SK-N-SH treated with all-trans-retinoic acid at 6 μM for 48 hours (cell line): Measurements from ENCODE around the gene CBFB.

Experiments
- ATAC-seq: fragments of 200-7000 bp; cut with Tn5 transposase; 3 replicates; pipeline ENCODE4 v1.9.1; 2020; ENCODE audit warnings: mild to moderate bottlenecking, moderate library complexity
- ARNTL ChIP-seq: fragments of 450-650 bp; formaldehyde crosslinking; IDR thresholded peaks from 2 replicates; pipeline ENCODE4 v1.5.0; 2020; ENCODE audit warnings: low read depth, mild to moderate bottlenecking, moderate library complexity, borderline replicate concordance
- CSDC2 ChIP-seq: fragments of 250-450 bp; sonication (Bioruptor Pico); IDR thresholded peaks from 2 replicates; pipeline ENCODE4 v1.5.0; 2020; ENCODE audit warnings: mild to moderate bottlenecking, moderate library complexity
- ESRRG ChIP-seq: fragments of 250-450 bp; sonication (Bioruptor Pico); IDR thresholded peaks from 2 replicates; pipeline ENCODE4 v1.6.1; 2021; ENCODE audit warnings: mild to moderate bottlenecking
- GLIS3 ChIP-seq: fragments of 250-450 bp; sonication (Bioruptor Pico); IDR thresholded peaks from 2 replicates; pipeline ENCODE4 v1.5.0; 2020; ENCODE audit warnings: mild to moderate bottlenecking, moderate library complexity
- PPARA ChIP-seq: fragments of 250-450 bp; sonication (Bioruptor Pico); IDR thresholded peaks from 2 replicates; pipeline ENCODE4 v1.5.0; 2020; ENCODE audit warnings: mild to moderate bottlenecking, borderline replicate concordance
- RARB ChIP-seq: fragments of 250-450 bp; sonication (Bioruptor Pico); IDR thresholded peaks from 2 replicates; pipeline ENCODE4 v1.8.0; 2021; ENCODE audit warnings: mild to moderate bottlenecking, moderate library complexity
- SNAI2 ChIP-seq: fragments of 250-450 bp; sonication (Bioruptor Pico); IDR thresholded peaks from 2 replicates; pipeline ENCODE4 v1.5.0; 2020; ENCODE audit warnings: mild to moderate bottlenecking, moderate library complexity
- TCF4 ChIP-seq: fragments of 250-450 bp; sonication (Bioruptor Pico); IDR thresholded peaks from 2 replicates; pipeline ENCODE4 v1.8.0; 2021; ENCODE audit warnings: mild to moderate bottlenecking, moderate library complexity, borderline replicate concordance
- TOX ChIP-seq: fragments of 250-450 bp; sonication (Bioruptor Pico); IDR thresholded peaks from 2 replicates; pipeline ENCODE4 v1.8.0; 2021; ENCODE audit warnings: mild to moderate bottlenecking, moderate library complexity, borderline replicate concordance
- ZFP3 ChIP-seq: fragments of 250-450 bp; sonication (Bioruptor Pico); IDR thresholded peaks from 2 replicates; pipeline ENCODE4 v1.5.0; 2020; ENCODE audit warnings: mild to moderate bottlenecking, moderate library complexity
- ZFP30 ChIP-seq: fragments of 450-650 bp; formaldehyde crosslinking; IDR thresholded peaks from 2 replicates; pipeline ENCODE4 v1.5.0; 2022; ENCODE audit warnings: mild to moderate bottlenecking, moderate library complexity
- ZNF565 ChIP-seq: fragments of 450-650 bp; formaldehyde crosslinking; conservative IDR thresholded peaks from 2 replicates; pipeline ENCODE4 v1.5.0; 2020; ENCODE audit warnings: low read depth, mild to moderate bottlenecking, moderate library complexity
- ZNF8 ChIP-seq: fragments of 450-650 bp; formaldehyde crosslinking; IDR thresholded peaks from 2 replicates; pipeline ENCODE4 v1.5.0; 2020; ENCODE audit warnings: mild to moderate bottlenecking, moderate library complexity
- TF ChIP-seq, protein P1 (sequence below): fragments of 250-450 bp; sonication (Bioruptor Pico); IDR thresholded peaks from 2 replicates; pipeline ENCODE4 v1.5.0; 2020; ENCODE audit warnings: mild to moderate bottlenecking, moderate library complexity
- TF ChIP-seq, protein P2 (sequence below): fragments of 250-450 bp; sonication (Bioruptor Pico); IDR thresholded peaks from 2 replicates; pipeline ENCODE4 v1.8.0; 2020; ENCODE audit warnings: mild to moderate bottlenecking, moderate library complexity, borderline replicate concordance
- TF ChIP-seq, protein P3 (sequence below): fragments of 250-450 bp; sonication (Bioruptor Pico); IDR thresholded peaks from 2 replicates; pipeline ENCODE4 v1.5.1; 2021; ENCODE audit warnings: mild to moderate bottlenecking, moderate library complexity
- TF ChIP-seq, protein P4 (sequence below): fragments of 250-450 bp; sonication (Bioruptor Pico); IDR thresholded peaks from 2 replicates; pipeline ENCODE4 v1.8.0; 2021; ENCODE audit warnings: low read depth, mild to moderate bottlenecking, moderate library complexity, borderline replicate concordance
- TF ChIP-seq, protein P5 (sequence below): fragments of 250-450 bp; sonication (Bioruptor Pico); IDR thresholded peaks from 2 replicates; pipeline ENCODE4 v1.5.1; 2020; ENCODE audit warnings: low read depth, mild to moderate bottlenecking, moderate library complexity

The CBFB gene

DNA sequence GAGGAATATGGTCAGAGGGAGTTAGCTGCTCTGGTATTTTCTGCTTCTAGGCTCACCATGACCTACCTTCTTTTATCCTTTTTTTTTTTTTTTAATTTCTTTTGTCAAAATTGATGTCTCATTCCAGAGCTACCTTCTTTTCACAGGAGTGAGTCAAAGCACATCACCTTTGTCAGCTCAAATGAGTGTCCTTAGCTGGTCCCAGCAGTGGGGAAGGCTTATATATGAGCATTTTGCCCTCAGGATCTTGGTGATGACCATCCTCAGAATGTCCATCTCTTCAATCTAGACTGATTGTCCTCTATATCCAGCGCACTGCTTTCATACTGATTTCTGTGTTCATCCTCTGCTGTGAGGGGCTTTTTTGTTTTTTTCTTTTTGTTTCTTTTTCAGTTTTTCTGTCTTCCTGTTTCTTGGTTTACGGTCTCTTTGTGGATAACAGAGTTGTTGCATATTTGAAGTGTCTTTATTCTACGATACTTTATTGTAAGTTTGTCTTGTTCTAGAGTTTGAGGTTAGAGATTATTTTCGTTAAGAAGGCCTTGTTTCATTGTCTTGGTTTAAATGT lies 24.9 kb downstream of the CBFB start (continued):
- TF ChIP-seq, protein P1, sequence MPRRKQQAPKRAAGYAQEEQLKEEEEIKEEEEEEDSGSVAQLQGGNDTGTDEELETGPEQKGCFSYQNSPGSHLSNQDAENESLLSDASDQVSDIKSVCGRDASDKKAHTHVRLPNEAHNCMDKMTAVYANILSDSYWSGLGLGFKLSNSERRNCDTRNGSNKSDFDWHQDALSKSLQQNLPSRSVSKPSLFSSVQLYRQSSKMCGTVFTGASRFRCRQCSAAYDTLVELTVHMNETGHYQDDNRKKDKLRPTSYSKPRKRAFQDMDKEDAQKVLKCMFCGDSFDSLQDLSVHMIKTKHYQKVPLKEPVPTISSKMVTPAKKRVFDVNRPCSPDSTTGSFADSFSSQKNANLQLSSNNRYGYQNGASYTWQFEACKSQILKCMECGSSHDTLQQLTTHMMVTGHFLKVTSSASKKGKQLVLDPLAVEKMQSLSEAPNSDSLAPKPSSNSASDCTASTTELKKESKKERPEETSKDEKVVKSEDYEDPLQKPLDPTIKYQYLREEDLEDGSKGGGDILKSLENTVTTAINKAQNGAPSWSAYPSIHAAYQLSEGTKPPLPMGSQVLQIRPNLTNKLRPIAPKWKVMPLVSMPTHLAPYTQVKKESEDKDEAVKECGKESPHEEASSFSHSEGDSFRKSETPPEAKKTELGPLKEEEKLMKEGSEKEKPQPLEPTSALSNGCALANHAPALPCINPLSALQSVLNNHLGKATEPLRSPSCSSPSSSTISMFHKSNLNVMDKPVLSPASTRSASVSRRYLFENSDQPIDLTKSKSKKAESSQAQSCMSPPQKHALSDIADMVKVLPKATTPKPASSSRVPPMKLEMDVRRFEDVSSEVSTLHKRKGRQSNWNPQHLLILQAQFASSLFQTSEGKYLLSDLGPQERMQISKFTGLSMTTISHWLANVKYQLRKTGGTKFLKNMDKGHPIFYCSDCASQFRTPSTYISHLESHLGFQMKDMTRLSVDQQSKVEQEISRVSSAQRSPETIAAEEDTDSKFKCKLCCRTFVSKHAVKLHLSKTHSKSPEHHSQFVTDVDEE (CRISPR knock-in tag), result no peak
- TF ChIP-seq PPARA (CRISPR knock-in tag) (no peak), TCF4 (CRISPR knock-in tag) (no peak)

DNA sequence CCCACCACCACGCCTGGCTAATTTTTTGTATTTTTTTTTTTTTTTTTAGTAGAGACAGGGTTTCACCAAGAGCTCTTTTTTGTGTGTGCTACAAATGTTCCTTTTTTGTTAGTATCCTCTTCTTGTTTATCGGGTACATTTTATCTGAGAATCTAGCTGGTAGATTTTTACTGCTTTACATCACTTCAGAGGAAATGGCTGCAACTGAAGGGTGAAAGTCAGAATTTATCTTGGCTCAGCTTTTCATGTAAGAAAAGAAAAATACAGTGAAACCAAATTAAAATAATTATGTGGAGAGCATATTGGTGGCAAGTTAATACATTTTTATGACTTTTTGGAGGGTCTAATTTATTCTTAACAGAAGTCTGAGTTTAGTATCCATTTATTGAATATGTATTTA lies 26.0 kb downstream of the CBFB start:
- ATAC-seq, result no peak
- TF ChIP-seq GLIS3 (no peak), ARNTL (CRISPR knock-in tag) (no peak), SNAI2 (CRISPR knock-in tag) (no peak), ESRRG (CRISPR knock-in tag) (no peak), ZFP30 (CRISPR knock-in tag) (no peak), ZNF565 (no peak), ZFP3 (CRISPR knock-in tag) (no peak), ZNF8 (CRISPR knock-in tag) (no peak), TCF4 (CRISPR knock-in tag) (no peak), TOX (no peak), RARB (CRISPR knock-in tag) (no peak), CSDC2 (no peak)
- TF ChIP-seq, protein P1 (CRISPR knock-in tag), result no peak
- TF ChIP-seq, protein P2, sequence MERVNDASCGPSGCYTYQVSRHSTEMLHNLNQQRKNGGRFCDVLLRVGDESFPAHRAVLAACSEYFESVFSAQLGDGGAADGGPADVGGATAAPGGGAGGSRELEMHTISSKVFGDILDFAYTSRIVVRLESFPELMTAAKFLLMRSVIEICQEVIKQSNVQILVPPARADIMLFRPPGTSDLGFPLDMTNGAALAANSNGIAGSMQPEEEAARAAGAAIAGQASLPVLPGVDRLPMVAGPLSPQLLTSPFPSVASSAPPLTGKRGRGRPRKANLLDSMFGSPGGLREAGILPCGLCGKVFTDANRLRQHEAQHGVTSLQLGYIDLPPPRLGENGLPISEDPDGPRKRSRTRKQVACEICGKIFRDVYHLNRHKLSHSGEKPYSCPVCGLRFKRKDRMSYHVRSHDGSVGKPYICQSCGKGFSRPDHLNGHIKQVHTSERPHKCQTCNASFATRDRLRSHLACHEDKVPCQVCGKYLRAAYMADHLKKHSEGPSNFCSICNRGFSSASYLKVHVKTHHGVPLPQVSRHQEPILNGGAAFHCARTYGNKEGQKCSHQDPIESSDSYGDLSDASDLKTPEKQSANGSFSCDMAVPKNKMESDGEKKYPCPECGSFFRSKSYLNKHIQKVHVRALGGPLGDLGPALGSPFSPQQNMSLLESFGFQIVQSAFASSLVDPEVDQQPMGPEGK (CRISPR knock-in tag), result no peak
- TF ChIP-seq, protein P3, sequence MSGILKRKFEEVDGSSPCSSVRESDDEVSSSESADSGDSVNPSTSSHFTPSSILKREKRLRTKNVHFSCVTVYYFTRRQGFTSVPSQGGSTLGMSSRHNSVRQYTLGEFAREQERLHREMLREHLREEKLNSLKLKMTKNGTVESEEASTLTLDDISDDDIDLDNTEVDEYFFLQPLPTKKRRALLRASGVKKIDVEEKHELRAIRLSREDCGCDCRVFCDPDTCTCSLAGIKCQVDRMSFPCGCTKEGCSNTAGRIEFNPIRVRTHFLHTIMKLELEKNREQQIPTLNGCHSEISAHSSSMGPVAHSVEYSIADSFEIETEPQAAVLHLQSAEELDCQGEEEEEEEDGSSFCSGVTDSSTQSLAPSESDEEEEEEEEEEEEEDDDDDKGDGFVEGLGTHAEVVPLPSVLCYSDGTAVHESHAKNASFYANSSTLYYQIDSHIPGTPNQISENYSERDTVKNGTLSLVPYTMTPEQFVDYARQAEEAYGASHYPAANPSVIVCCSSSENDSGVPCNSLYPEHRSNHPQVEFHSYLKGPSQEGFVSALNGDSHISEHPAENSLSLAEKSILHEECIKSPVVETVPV (CRISPR knock-in tag), result no peak
- TF ChIP-seq, protein P4, sequence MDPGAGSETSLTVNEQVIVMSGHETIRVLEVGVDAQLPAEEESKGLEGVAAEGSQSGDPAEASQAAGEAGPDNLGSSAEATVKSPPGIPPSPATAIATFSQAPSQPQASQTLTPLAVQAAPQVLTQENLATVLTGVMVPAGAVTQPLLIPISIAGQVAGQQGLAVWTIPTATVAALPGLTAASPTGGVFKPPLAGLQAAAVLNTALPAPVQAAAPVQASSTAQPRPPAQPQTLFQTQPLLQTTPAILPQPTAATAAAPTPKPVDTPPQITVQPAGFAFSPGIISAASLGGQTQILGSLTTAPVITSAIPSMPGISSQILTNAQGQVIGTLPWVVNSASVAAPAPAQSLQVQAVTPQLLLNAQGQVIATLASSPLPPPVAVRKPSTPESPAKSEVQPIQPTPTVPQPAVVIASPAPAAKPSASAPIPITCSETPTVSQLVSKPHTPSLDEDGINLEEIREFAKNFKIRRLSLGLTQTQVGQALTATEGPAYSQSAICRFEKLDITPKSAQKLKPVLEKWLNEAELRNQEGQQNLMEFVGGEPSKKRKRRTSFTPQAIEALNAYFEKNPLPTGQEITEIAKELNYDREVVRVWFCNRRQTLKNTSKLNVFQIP (CRISPR knock-in tag), result no peak
- TF ChIP-seq, protein P5, sequence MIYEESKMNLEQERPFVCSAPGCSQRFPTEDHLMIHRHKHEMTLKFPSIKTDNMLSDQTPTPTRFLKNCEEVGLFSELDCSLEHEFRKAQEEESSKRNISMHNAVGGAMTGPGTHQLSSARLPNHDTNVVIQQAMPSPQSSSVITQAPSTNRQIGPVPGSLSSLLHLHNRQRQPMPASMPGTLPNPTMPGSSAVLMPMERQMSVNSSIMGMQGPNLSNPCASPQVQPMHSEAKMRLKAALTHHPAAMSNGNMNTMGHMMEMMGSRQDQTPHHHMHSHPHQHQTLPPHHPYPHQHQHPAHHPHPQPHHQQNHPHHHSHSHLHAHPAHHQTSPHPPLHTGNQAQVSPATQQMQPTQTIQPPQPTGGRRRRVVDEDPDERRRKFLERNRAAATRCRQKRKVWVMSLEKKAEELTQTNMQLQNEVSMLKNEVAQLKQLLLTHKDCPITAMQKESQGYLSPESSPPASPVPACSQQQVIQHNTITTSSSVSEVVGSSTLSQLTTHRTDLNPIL (CRISPR knock-in tag), result no peak
